ENCODE data around the gene RIMBP2.
"Not testable (repeated sequence)": the region's sequence is repeated elsewhere in the genome, so short reads cannot be mapped to it uniquely, and the experiment has no call there.

The RIMBP2 gene

GRCh38 chr12:130650131-130650530, 66.0 kb downstream of the RIMBP2 start:
- no peak for DNase-seq (ENCODE audit: low read depth)
- H3K4me3 ChIP-seq (ENCODE audit: low read length), result no peak overlapping the region
- no peak for TF ChIP-seq CTCF (IDR thresholded peaks at IDR 0.05; ENCODE audit: insufficient read depth, low read depth, low read length, missing control alignments)

- H3K4me3 ChIP-seq (ENCODE audit: low read length), result no peak overlapping the region
- no peak for TF ChIP-seq CTCF (IDR thresholded peaks at IDR 0.05; ENCODE audit: insufficient read depth, low read depth, low read length, missing control alignments)
- DNase-seq (ENCODE audit: low read depth), result no peak
These were observed 66.7 kb downstream of the RIMBP2 start for GRCh38 chr12:130649101-130650045.

- no peak for DNase-seq (ENCODE audit: low read depth)
- H3K4me3 ChIP-seq (ENCODE audit: low read length), result no peak overlapping the region
- no peak for TF ChIP-seq CTCF (IDR thresholded peaks at IDR 0.05; ENCODE audit: insufficient read depth, low read depth, low read length, missing control alignments)
These were observed 68.3 kb downstream of the RIMBP2 start for GRCh38 chr12:130647814-130648213.

GRCh38 chr12:130646716-130647370, 69.3 kb downstream of the RIMBP2 start:
- TF ChIP-seq CTCF (IDR thresholded peaks at IDR 0.05; ENCODE audit: insufficient read depth, low read depth, low read length, missing control alignments), result no peak
- H3K4me3 ChIP-seq (ENCODE audit: low read length), result no peak overlapping the region
- DNase-seq (ENCODE audit: low read depth), result no peak

GRCh38 chr12:130646191-130646590, 69.9 kb downstream of the RIMBP2 start:
- H3K4me3 ChIP-seq (ENCODE audit: low read length); DNase-seq (ENCODE audit: low read depth): not testable (repeated sequence)

- DNase-seq (ENCODE audit: low read depth), result no peak
- H3K4me3 ChIP-seq (ENCODE audit: low read length), result no peak overlapping the region
These were observed 70.3 kb downstream of the RIMBP2 start for GRCh38 chr12:130645751-130646150.

More at GRCh38 chr12:130645751-130646150, 70.3 kb downstream of the RIMBP2 start:
- no peak for TF ChIP-seq CTCF (IDR thresholded peaks at IDR 0.05; ENCODE audit: insufficient read depth, low read depth, low read length, missing control alignments)

Measured in epithelial cell of esophagus (primary cell).